Endothelial cell (in vitro differentiated cells): Measurements from ENCODE around the gene OR2H1. TPM values are rescaled to one million over a fixed set of nuclear protein-coding genes. Genes with fewer than 3 reads are reported as not detected.

ENCODE experiments used
- DNase-seq: peaks from one replicate; pipeline ENCODE4 v3.0.0; 2021; ENCODE audit warnings: low spot score
- H3K27ac Mint-ChIP-seq: one replicate; pipeline ENCODE4 v1.8.0; 2021; ENCODE audit warnings: mixed read lengths, inconsistent platforms; ENCODE audit not compliant: unreplicated experiment
- H3K27me3 Mint-ChIP-seq: one replicate; pipeline ENCODE4 v1.8.0; 2021; ENCODE audit warnings: mild to moderate bottlenecking, moderate library complexity, mixed read lengths, inconsistent platforms; ENCODE audit not compliant: unreplicated experiment
- H3K36me3 Mint-ChIP-seq: one replicate; pipeline ENCODE4 v1.8.0; 2021; ENCODE audit warnings: mild to moderate bottlenecking, low read depth, mixed read lengths, inconsistent platforms; ENCODE audit not compliant: unreplicated experiment
- H3K4me1 Mint-ChIP-seq: one replicate; pipeline ENCODE4 v1.8.0; 2021; ENCODE audit warnings: mild to moderate bottlenecking, mixed read lengths, inconsistent platforms; ENCODE audit not compliant: unreplicated experiment
- H3K4me3 Mint-ChIP-seq: one replicate; pipeline ENCODE4 v1.8.0; 2021; ENCODE audit warnings: mild to moderate bottlenecking, mixed read lengths, inconsistent platforms; ENCODE audit not compliant: unreplicated experiment
- H3K9me3 Mint-ChIP-seq: one replicate; pipeline ENCODE4 v1.8.0; 2021; ENCODE audit warnings: mixed read lengths, inconsistent platforms; ENCODE audit not compliant: unreplicated experiment
- total RNA-seq: library from RNA; stranded (reverse); fragmentation: NEBNext Ultra II Directional; extraction: Animal tissue kit (Norgen Biotek cat#: 25700); gene quantifications from one replicate; pipeline ENCODE4 v1.2.1, GENCODE V29; 2021; ENCODE audit not compliant: unreplicated experiment
- TF ChIP-seq, protein P1 (sequence below): fragments of 200-600 bp; sonication (generic); IDR thresholded peaks from one replicate; pipeline ENCODE4 v1.5.0; 2021; ENCODE audit warnings: antibody characterized with exemption; ENCODE audit not compliant: unreplicated experiment

The OR2H1 gene
- total RNA-seq, 1 donor from 2014 or later, result not detected

DNA sequence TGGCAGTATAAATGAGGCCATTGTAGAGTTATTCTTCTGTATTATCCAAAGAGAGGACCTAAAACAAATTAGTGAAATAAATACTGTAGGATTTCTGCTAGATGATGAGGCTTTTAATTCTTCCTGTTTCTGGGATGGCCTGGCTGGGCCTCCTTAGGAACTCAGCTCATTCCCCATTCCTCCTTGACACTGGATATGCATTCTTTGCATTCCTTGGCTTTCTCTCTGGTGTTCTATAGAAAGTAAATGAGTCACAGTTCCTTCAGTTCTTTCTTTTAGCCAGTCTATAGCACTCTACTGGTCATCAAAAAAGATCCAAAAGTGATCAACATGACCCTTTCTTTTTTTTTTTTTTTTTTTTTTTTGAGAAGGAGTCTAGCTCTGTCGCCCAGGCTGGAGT, 9.3 kb upstream of the OR2H1 start:
- DNase-seq, result no peak
- Mint-ChIP-seq H3K9me3 (no peaks in the 10 kb centered on the region), H3K4me1 (peaks cover 12% of the 10 kb centered on the region), H3K36me3 (no peaks in the 10 kb centered on the region), H3K27me3 (peaks cover 4% of the 10 kb centered on the region), H3K4me3 (no peak overlapping the region), H3K27ac (no peak overlapping the region)
- TF ChIP-seq, protein P1, sequence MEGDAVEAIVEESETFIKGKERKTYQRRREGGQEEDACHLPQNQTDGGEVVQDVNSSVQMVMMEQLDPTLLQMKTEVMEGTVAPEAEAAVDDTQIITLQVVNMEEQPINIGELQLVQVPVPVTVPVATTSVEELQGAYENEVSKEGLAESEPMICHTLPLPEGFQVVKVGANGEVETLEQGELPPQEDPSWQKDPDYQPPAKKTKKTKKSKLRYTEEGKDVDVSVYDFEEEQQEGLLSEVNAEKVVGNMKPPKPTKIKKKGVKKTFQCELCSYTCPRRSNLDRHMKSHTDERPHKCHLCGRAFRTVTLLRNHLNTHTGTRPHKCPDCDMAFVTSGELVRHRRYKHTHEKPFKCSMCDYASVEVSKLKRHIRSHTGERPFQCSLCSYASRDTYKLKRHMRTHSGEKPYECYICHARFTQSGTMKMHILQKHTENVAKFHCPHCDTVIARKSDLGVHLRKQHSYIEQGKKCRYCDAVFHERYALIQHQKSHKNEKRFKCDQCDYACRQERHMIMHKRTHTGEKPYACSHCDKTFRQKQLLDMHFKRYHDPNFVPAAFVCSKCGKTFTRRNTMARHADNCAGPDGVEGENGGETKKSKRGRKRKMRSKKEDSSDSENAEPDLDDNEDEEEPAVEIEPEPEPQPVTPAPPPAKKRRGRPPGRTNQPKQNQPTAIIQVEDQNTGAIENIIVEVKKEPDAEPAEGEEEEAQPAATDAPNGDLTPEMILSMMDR, result no peak

DNA sequence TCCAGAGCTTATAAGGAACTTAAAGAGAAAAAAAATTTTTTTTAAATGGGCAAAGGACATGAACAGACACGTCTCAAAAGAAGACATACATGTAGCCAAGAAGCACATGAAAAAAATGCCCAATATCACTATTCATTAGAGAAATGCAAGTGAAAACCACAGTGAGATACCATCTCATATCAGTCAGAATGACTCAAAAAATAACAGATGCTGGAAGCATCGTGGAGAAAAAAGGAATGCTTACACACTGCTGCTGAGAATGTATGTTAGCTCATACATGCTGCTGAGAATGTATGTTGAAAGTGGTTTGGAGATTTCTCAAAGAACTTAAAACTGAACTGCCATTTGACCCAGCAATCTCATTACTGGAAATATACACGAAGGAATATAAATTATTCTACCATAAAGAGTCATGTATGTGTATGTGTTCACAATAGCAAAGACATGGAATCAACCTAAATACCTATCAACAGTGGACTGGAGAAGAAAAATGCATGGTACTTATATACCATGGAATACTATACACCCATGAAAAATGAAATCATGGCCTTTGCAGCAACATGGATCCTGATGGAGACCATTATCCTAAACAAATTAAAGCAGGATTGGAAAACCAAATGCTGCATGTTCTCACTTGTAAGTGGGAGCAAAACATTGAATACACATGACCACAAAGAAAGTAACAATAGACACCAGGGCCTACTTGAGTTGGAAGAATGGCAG, 5.3 kb upstream of the OR2H1 start:
- no peak for DNase-seq
- Mint-ChIP-seq H3K27me3 (no peaks in the 10 kb centered on the region), H3K36me3 (no peaks in the 10 kb centered on the region), H3K9me3 (no peaks in the 10 kb centered on the region), H3K27ac (no peak overlapping the region), H3K4me1 (no peaks in the 10 kb centered on the region), H3K4me3 (no peak overlapping the region)
- TF ChIP-seq, protein P1, result no peak

DNA sequence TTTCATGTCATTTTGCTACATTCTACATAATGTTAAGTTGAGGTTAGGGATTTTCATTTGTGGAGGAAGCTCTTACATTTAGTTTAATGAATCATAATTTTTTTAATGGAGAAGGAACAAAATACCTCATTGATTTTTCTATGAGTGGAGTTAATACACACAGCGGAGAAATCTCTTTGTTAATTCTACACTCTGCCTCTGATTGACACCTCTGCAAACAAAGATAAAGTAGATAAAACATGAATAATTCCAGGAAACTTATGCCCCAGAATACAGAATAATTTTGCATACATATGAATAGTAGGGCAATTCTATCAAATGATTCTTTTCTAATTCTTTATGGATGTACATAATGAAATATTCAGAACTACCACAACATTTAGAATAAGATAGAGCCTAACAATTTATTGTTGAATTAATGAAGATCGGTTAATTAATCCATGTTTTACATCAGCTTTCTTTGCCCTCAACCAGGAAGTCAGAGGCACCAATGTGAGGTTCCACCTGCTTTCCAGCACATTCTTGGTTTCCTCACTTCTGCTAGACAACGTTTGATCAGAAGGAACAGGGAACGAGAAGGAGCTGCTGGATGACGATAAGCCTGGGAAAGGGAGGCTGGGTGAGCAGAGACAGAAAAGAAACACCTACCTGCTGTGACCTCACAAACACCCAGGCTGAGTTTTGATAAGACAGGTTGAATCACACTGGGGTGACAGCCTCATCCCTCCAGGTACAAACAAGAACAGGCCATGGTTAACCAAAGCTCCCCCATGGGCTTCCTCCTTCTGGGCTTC, 4.3 kb downstream of the OR2H1 start:
- Mint-ChIP-seq H3K36me3 (no peaks in the 10 kb centered on the region), H3K9me3 (no peaks in the 10 kb centered on the region), H3K27ac (no peak overlapping the region), H3K4me3 (no peak overlapping the region), H3K27me3 (peaks cover 5% of the 10 kb centered on the region), H3K4me1 (peaks cover 8% of the 10 kb centered on the region)
- TF ChIP-seq, protein P1, result no peak
- DNase-seq, result no peak

DNA sequence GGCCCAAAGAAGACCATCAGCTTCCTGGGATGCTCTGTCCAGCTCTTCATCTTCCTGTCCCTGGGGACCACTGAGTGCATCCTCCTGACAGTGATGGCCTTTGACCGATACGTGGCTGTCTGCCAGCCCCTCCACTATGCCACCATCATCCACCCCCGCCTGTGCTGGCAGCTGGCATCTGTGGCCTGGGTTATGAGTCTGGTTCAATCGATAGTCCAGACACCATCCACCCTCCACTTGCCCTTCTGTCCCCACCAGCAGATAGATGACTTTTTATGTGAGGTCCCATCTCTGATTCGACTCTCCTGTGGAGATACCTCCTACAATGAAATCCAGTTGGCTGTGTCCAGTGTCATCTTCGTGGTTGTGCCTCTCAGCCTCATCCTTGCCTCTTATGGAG, 5.1 kb downstream of the OR2H1 start:
- Mint-ChIP-seq H3K27me3 (peaks cover 5% of the 10 kb centered on the region), H3K36me3 (no peaks in the 10 kb centered on the region), H3K27ac (no peak overlapping the region), H3K9me3 (no peaks in the 10 kb centered on the region), H3K4me3 (no peak overlapping the region), H3K4me1 (peaks cover 16% of the 10 kb centered on the region)
- TF ChIP-seq, protein P1, result no peak
- no peak for DNase-seq

DNA sequence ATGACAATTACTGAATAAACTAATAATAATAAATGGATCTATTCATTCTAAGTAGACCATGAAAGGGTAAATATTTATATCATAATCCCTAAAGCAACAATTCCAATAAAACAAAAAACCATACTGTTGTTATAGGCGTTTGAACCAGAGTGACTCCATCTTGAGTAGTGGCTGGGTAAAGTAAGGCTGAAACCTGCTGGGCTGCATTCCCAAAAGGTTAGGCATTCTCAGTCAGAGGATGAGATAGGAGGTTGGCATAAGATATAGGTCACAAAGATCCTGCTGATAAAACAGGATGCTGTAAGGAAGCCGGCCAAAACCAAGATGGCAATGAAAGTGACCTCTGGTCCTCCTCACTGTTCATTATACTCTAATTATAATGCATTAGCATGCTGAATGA, 8.3 kb downstream of the OR2H1 start:
- DNase-seq, result no peak
- H3K4me1 Mint-ChIP-seq, result peaks cover 18% of the 10 kb centered on the region
- no peaks in the 10 kb centered on the region for H3K9me3 Mint-ChIP-seq
- H3K27ac Mint-ChIP-seq, result peak overlapping the region; percentile 97
- H3K4me3 Mint-ChIP-seq, result no peak overlapping the region
- TF ChIP-seq, protein P1, result no peak
- H3K36me3 Mint-ChIP-seq, result no peaks in the 10 kb centered on the region
- peaks cover 4% of the 10 kb centered on the region for H3K27me3 Mint-ChIP-seq
